Trophoblast cell (in vitro differentiated cells and primary cell): ENCODE data around the gene HLA-E.
"Not testable (repeated sequence)": the region's sequence is repeated elsewhere in the genome, so short reads cannot be mapped to it uniquely, and the experiment has no call there.

Experiments
- DNase-seq, 2 donors: peaks; one replicate each; pipeline ENCODE4 v3.0.0-alpha.2; 2016
- H2AFZ ChIP-seq: 2 replicates; pipeline ENCODE4 v1.6.1; 2013; ENCODE audit warnings: low read length, moderate library complexity, mild to moderate bottlenecking; ENCODE audit not compliant: insufficient read depth, poor library complexity
- H2AK5ac ChIP-seq: 2 replicates; pipeline ENCODE4 v1.6.1; 2013; ENCODE audit warnings: mild to moderate bottlenecking, low read length
- H2BK120ac ChIP-seq: 2 replicates; pipeline ENCODE4 v1.6.1; 2013; ENCODE audit warnings: low read length, mild to moderate bottlenecking, moderate library complexity; ENCODE audit not compliant: insufficient read depth, poor library complexity
- H2BK12ac ChIP-seq: 2 replicates; pipeline ENCODE4 v1.6.1; 2013; ENCODE audit warnings: mild to moderate bottlenecking, low read length, moderate library complexity
- H2BK5ac ChIP-seq: 2 replicates; pipeline ENCODE4 v1.6.1; 2013; ENCODE audit warnings: low read length, low read depth, moderate library complexity, mild to moderate bottlenecking; ENCODE audit not compliant: poor library complexity
- H3K14ac ChIP-seq: 2 replicates; pipeline ENCODE4 v1.6.1; 2013; ENCODE audit warnings: mild to moderate bottlenecking, low read length
- H3K18ac ChIP-seq: 2 replicates; pipeline ENCODE4 v1.6.1; 2013; ENCODE audit warnings: mild to moderate bottlenecking, low read length
- H3K23ac ChIP-seq: 2 replicates; pipeline ENCODE4 v1.6.1; 2013; ENCODE audit warnings: low read length
- H3K27ac ChIP-seq: 2 replicates; pipeline ENCODE4 v1.5.1; 2013; ENCODE audit warnings: low read depth, mild to moderate bottlenecking, inconsistent platforms, low read length, moderate library complexity
- H3K27me3 ChIP-seq: 2 replicates; pipeline ENCODE4 v1.6.1; 2013; ENCODE audit warnings: inconsistent platforms, mild to moderate bottlenecking, low read length, moderate library complexity; ENCODE audit not compliant: insufficient read depth
- H3K36me3 ChIP-seq, 2 experiments: 1 replicate in 1 of 2; 2 replicates in 1 of 2; pipeline ENCODE4 v1.6.1; 2013; ENCODE audit warnings: low read length in 2 of 2, mild to moderate bottlenecking in 2 of 2, moderate library complexity in 1 of 2; ENCODE audit not compliant: insufficient read depth in 2 of 2, control insufficient read depth in 1 of 2
- H3K4ac ChIP-seq: 2 replicates; pipeline ENCODE4 v1.6.1; 2013; ENCODE audit warnings: low read depth, mild to moderate bottlenecking, low read length, moderate library complexity
- H3K4me1 ChIP-seq, 2 experiments: 1 replicate in 1 of 2; 2 replicates in 1 of 2; pipeline ENCODE4 v1.6.1; 2013; ENCODE audit warnings: low read length in 2 of 2, mild to moderate bottlenecking in 2 of 2, moderate library complexity in 1 of 2; ENCODE audit not compliant: insufficient read depth in 2 of 2, control insufficient read depth in 1 of 2
- H3K4me2 ChIP-seq: 2 replicates; pipeline ENCODE4 v1.6.1; 2013; ENCODE audit warnings: inconsistent platforms, mild to moderate bottlenecking, low read length, moderate library complexity
- H3K4me3 ChIP-seq: 2 replicates; pipeline ENCODE4 v1.5.1; 2013; ENCODE audit warnings: mild to moderate bottlenecking, low read depth, low read length, inconsistent platforms
- H3K79me1 ChIP-seq: one replicate; pipeline ENCODE4 v1.6.1; 2013; ENCODE audit warnings: low read length
- H3K79me2 ChIP-seq: 2 replicates; pipeline ENCODE4 v1.6.1; 2013; ENCODE audit warnings: low read length, mild to moderate bottlenecking; ENCODE audit not compliant: control insufficient read depth, insufficient read depth, poor library complexity
- H3K9ac ChIP-seq: 2 replicates; pipeline ENCODE4 v1.6.1; 2013; ENCODE audit warnings: mild to moderate bottlenecking, low read length
- H3K9me3 ChIP-seq: 2 replicates; pipeline ENCODE4 v1.6.1; 2013; ENCODE audit warnings: low read depth, mild to moderate bottlenecking, control low read depth, inconsistent platforms, low read length; ENCODE audit not compliant: insufficient read depth
- H4K12ac ChIP-seq: 2 replicates; pipeline ENCODE4 v1.6.1; 2013; ENCODE audit warnings: low read depth, mild to moderate bottlenecking, low read length, moderate library complexity
- H4K8ac ChIP-seq: 2 replicates; pipeline ENCODE4 v1.6.1; 2013; ENCODE audit warnings: low read depth, mild to moderate bottlenecking, low read length, moderate library complexity
- H4K91ac ChIP-seq: one replicate; pipeline ENCODE4 v1.6.1; 2013; ENCODE audit warnings: low read depth, mild to moderate bottlenecking, low read length, moderate library complexity
- WGBS: extraction: QIAGEN DNeasy Blood & Tissue Kit; methylation state at CpG from one replicate; pipeline ENCODE4 v1.1.7; 2013; ENCODE audit warnings: missing lambda C conversion rate; ENCODE audit not compliant: insufficient read length, insufficient coverage; ENCODE audit errors: extremely low coverage; 5-methylcytosine and 5-hydroxymethylcytosine counted together

Gene HLA-E

GRCh38 chr6:30470968-30471367, 18.3 kb upstream of the HLA-E start:
- H3K79me2 ChIP-seq = no peaks in the 10 kb centered on the region
- H3K4me2 ChIP-seq = no peak overlapping the region
- no peak overlapping the region for H2BK120ac ChIP-seq
- no CpG with 5 or more reads among the region's 1 CpG for WGBS
- H3K79me1 ChIP-seq = no peaks in the 10 kb centered on the region
- no peaks in the 10 kb centered on the region for H3K9me3 ChIP-seq
- H2BK12ac ChIP-seq = no peak overlapping the region
- H3K14ac ChIP-seq = no peak overlapping the region
- DNase-seq = no peak
- H2AK5ac ChIP-seq = no peak overlapping the region
- no peak overlapping the region for H4K12ac ChIP-seq
- H2BK5ac ChIP-seq = no peak overlapping the region
- H4K8ac ChIP-seq = no peak overlapping the region
- no peaks in the 10 kb centered on the region for H3K36me3 ChIP-seq
- H3K27ac ChIP-seq = no peak overlapping the region
- H3K23ac ChIP-seq = no peak overlapping the region
- H3K4me3 ChIP-seq = no peak overlapping the region
- H3K4ac ChIP-seq = no peak overlapping the region
- no peak overlapping the region for H4K91ac ChIP-seq
- no peak overlapping the region for H2AFZ ChIP-seq
- H3K27me3 ChIP-seq = peaks cover 12% of the 10 kb centered on the region
- peaks cover 4% of the 10 kb centered on the region in 2 experiments for H3K4me1 ChIP-seq
- H3K18ac ChIP-seq = no peak overlapping the region
- H3K9ac ChIP-seq = no peak overlapping the region

- not testable (repeated sequence) for H3K79me2 ChIP-seq, H4K8ac ChIP-seq, H3K4me1 ChIP-seq, H4K12ac ChIP-seq, H2BK120ac ChIP-seq, H3K27ac ChIP-seq, H3K23ac ChIP-seq, DNase-seq, H2BK12ac ChIP-seq, H3K27me3 ChIP-seq, H3K4me2 ChIP-seq, H3K9me3 ChIP-seq, H4K91ac ChIP-seq, H3K4ac ChIP-seq, H3K79me1 ChIP-seq, H3K36me3 ChIP-seq, H3K18ac ChIP-seq, H3K14ac ChIP-seq, H2BK5ac ChIP-seq, H2AFZ ChIP-seq, H3K4me3 ChIP-seq, H2AK5ac ChIP-seq, H3K9ac ChIP-seq
- WGBS = no CpG with 5 or more reads among the region's 26 CpGs
Observed at GRCh38 chr6:30475116-30475515, 14.2 kb upstream of the HLA-E start.

GRCh38 chr6:30480536-30481156, 8.7 kb upstream of the HLA-E start:
- Histone ChIP-seq H4K91ac (no peak overlapping the region), H2AFZ (no peak overlapping the region), H4K12ac (no peak overlapping the region), H3K36me3 (no peaks in the 10 kb centered on the region), H3K4me2 (no peak overlapping the region), H3K4ac (no peak overlapping the region), H3K27ac (no peak overlapping the region), H3K79me1 (no peaks in the 10 kb centered on the region), H4K8ac (no peak overlapping the region), H2BK5ac (no peak overlapping the region), H2BK120ac (no peak overlapping the region), H3K9me3 (no peaks in the 10 kb centered on the region), H3K4me3 (no peak overlapping the region), H3K23ac (no peak overlapping the region), H3K9ac (no peak overlapping the region), H2BK12ac (no peak overlapping the region), H3K14ac (no peak overlapping the region), H3K27me3 (peaks cover 9% of the 10 kb centered on the region), H2AK5ac (no peak overlapping the region), H3K18ac (no peak overlapping the region), H3K4me1 (no peaks in the 10 kb centered on the region), H3K79me2 (no peaks in the 10 kb centered on the region)
- WGBS = no CpG with 5 or more reads among the region's 18 CpGs
- DNase-seq = peak in 1 of 2 donors; percentile 32

GRCh38 chr6:30481211-30481964, 7.9 kb upstream of the HLA-E start:
- H2AK5ac ChIP-seq = no peak overlapping the region
- no peak overlapping the region for H4K12ac ChIP-seq
- no peak overlapping the region for H4K91ac ChIP-seq
- no peak overlapping the region for H3K18ac ChIP-seq
- H3K79me2 ChIP-seq = no peaks in the 10 kb centered on the region
- H3K4me1 ChIP-seq = no peaks in the 10 kb centered on the region
- no peak overlapping the region for H2BK12ac ChIP-seq
- no peak overlapping the region for H3K4ac ChIP-seq
- no peak for DNase-seq
- H3K4me3 ChIP-seq = no peak overlapping the region
- no peak overlapping the region for H3K23ac ChIP-seq
- no peak overlapping the region for H4K8ac ChIP-seq
- H3K36me3 ChIP-seq = no peaks in the 10 kb centered on the region
- no peak overlapping the region for H3K4me2 ChIP-seq
- H3K9ac ChIP-seq = no peak overlapping the region
- H3K79me1 ChIP-seq = no peaks in the 10 kb centered on the region
- H3K27ac ChIP-seq = no peak overlapping the region
- peaks cover 9% of the 10 kb centered on the region for H3K27me3 ChIP-seq
- H2AFZ ChIP-seq = no peak overlapping the region
- no peaks in the 10 kb centered on the region for H3K9me3 ChIP-seq
- no peak overlapping the region for H2BK120ac ChIP-seq
- H2BK5ac ChIP-seq = no peak overlapping the region
- no peak overlapping the region for H3K14ac ChIP-seq
- WGBS = no CpG with 5 or more reads among the region's 33 CpGs
